ENCODE data around the gene PTPRN2. TPM values are rescaled to one million over a fixed set of nuclear protein-coding genes. Genes with fewer than 3 reads are reported as not detected.

Gene PTPRN2
- total and polyA plus RNA-seq, 2 of the 8 experiments (the other 6 are each of a cell fraction or from before 2014, with no cell fraction given), result 2.6 to 4.5 TPM

- TF ChIP-seq USF2 (IDR thresholded peaks at IDR 0.05; ENCODE audit: low read length) (no peak), CREB1 (IDR thresholded peaks at IDR 0.05) (no peak)
These were observed 311.8 kb downstream of the PTPRN2 start (continued) for GRCh38 chr7:158275711-158276413.

All from H1 (cell line).